Mammary epithelial cell (primary cell): ENCODE results near the gene COL25A1.

Experiments used
- CTCF ChIP-seq, 2 donors: IDR thresholded peaks in 1 of 2; conservative IDR thresholded peaks in 1 of 2; 2 replicates each; pipeline ENCODE4 v1.5.1; 2011 to 2012; ENCODE audit warnings: inconsistent platforms in 2 of 2, low read length in 2 of 2, mild to moderate bottlenecking in 2 of 2, control low read depth in 1 of 2, low read depth in 1 of 2; ENCODE audit not compliant: insufficient read depth in 1 of 2; ENCODE audit errors: extremely low read depth in 1 of 2
- EZH2 ChIP-seq: IDR thresholded peaks from 2 replicates; pipeline ENCODE4 v1.6.1; 2012; ENCODE audit warnings: low read length, inconsistent platforms, borderline replicate concordance

DNA sequence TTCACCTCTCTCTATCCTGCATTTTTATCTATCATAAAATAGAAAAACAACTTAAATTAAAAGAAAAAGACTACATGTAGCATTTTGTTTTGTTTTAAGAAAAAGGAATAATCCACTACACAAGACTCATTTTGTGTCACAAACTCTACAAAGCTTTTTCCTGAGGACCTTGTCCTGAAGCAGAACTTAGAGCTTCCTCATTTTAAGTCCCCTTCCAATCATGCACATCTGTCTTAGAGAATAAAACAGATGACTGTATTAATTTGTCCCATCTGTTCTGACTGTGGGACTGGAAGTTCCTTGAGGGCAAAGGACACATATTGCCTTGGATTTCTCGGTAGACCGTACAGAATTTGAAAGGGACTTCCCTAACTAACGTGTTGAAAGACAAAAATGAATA, 218.5 kb downstream of the COL25A1 start:
- TF ChIP-seq CTCF (conservative IDR thresholded peaks at IDR 0.05 in 1 of 2, IDR thresholded peaks at IDR 0.05 in 1 of 2; ENCODE audit: extremely low read depth in 1 of 2, insufficient read depth in 1 of 2, low read depth in 1 of 2, low read length in 2 of 2) (no peak), EZH2 (no peak)
